Activated B cell treated with CpG ODN at 0.5 μM for 24 hours (primary cell): Measurements from ENCODE around the gene MIAT. TPM values are rescaled to one million over a fixed set of nuclear protein-coding genes. Genes with fewer than 3 reads are reported as not detected.
"Not testable (repeated sequence)": the region's sequence is repeated elsewhere in the genome, so short reads cannot be mapped to it uniquely, and the experiment has no call there.

ENCODE experiments used
- ATAC-seq: fragments of 200-7000 bp; cut with Tn5 transposase; one replicate; pipeline ENCODE4 v1.10.0; 2021; ENCODE audit warnings: low read depth, mild to moderate bottlenecking, moderate library complexity
- CTCF ChIA-PET: fragments of 350-600 bp; sonication (Branson Sonifier 250); formaldehyde crosslinking; loops from one replicate; lab custom pipeline; 2021; ENCODE audit warnings: antibody characterized with exemption; lab: Charles Lee
- POLR2A ChIA-PET: fragments of 350-600 bp; sonication (Branson Sonifier 250); formaldehyde crosslinking; loops from one replicate; lab custom pipeline; 2021; ENCODE audit warnings: antibody characterized with exemption; lab: Charles Lee
- DNase-seq: peaks from one replicate; pipeline ENCODE4 v3.0.0; 2022
- H3K27ac Mint-ChIP-seq: one replicate; pipeline ENCODE4 v1.8.0; 2020; ENCODE audit warnings: mixed read lengths
- H3K27me3 Mint-ChIP-seq: one replicate; pipeline ENCODE4 v1.8.0; 2021; ENCODE audit warnings: mixed read lengths
- H3K36me3 Mint-ChIP-seq: one replicate; pipeline ENCODE4 v1.8.0; 2021; ENCODE audit warnings: low read depth, mixed read lengths
- H3K4me1 Mint-ChIP-seq: one replicate; pipeline ENCODE4 v1.8.0; 2021; ENCODE audit warnings: mixed read lengths
- H3K4me3 Mint-ChIP-seq: one replicate; pipeline ENCODE4 v1.8.0; 2020; ENCODE audit warnings: mild to moderate bottlenecking, mixed read lengths
- H3K9me3 Mint-ChIP-seq: one replicate; pipeline ENCODE4 v1.8.0; 2020; ENCODE audit warnings: mixed read lengths
- intact Hi-C: fragments of 100-400 bp; cut with micrococcal nuclease; formaldehyde crosslinking; loops from one replicate; pipeline ENCODE4 v1.15.1; 2024
- total RNA-seq: library from RNA; stranded (reverse); gene quantifications from 2 replicates; pipeline ENCODE4 v1.2.3, GENCODE V29; 2022
- TF ChIP-seq, protein P1 (sequence below): fragments of 200-600 bp; IDR thresholded peaks from one replicate; pipeline ENCODE4 v1.8.0; 2022; ENCODE audit warnings: antibody characterized with exemption, mild to moderate bottlenecking

The MIAT gene
- total RNA-seq, 1 donor from 2014 or later: 7.3 TPM

DNA sequence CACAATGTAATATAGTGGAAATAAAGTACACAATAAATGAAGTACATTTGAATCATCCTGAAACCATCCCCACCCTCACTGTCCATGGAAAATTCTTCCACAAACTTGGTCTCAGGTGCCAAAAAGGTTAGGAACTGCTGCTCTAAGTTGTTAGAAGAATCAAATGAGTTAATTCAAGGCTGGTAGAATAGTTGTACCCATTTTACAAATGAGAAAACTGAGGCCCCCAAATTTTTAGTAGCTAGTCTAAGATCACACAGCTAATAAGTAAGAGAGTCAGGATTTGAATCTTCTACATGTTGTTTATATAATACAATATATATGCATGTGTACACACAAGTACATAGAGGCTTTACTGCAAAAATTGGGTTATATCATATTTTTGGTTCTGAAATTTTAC lies 43.1 kb downstream of the MIAT start:
- POLR2A ChIA-PET: no interaction called here
- H3K36me3 Mint-ChIP-seq: peaks cover 63% of the 10 kb centered on the region
- peaks cover 2% of the 10 kb centered on the region for H3K9me3 Mint-ChIP-seq
- H3K4me3 Mint-ChIP-seq: no peak overlapping the region
- DNase-seq (no peak), ATAC-seq (no peak)
- H3K4me1 Mint-ChIP-seq: peaks cover 16% of the 10 kb centered on the region
- no peak overlapping the region for H3K27ac Mint-ChIP-seq
- TF ChIP-seq, protein P1, sequence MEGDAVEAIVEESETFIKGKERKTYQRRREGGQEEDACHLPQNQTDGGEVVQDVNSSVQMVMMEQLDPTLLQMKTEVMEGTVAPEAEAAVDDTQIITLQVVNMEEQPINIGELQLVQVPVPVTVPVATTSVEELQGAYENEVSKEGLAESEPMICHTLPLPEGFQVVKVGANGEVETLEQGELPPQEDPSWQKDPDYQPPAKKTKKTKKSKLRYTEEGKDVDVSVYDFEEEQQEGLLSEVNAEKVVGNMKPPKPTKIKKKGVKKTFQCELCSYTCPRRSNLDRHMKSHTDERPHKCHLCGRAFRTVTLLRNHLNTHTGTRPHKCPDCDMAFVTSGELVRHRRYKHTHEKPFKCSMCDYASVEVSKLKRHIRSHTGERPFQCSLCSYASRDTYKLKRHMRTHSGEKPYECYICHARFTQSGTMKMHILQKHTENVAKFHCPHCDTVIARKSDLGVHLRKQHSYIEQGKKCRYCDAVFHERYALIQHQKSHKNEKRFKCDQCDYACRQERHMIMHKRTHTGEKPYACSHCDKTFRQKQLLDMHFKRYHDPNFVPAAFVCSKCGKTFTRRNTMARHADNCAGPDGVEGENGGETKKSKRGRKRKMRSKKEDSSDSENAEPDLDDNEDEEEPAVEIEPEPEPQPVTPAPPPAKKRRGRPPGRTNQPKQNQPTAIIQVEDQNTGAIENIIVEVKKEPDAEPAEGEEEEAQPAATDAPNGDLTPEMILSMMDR: no peak
- H3K27me3 Mint-ChIP-seq: no peaks in the 10 kb centered on the region
- intact Hi-C loops: no loop called here
- CTCF ChIA-PET: no interaction called here

DNA sequence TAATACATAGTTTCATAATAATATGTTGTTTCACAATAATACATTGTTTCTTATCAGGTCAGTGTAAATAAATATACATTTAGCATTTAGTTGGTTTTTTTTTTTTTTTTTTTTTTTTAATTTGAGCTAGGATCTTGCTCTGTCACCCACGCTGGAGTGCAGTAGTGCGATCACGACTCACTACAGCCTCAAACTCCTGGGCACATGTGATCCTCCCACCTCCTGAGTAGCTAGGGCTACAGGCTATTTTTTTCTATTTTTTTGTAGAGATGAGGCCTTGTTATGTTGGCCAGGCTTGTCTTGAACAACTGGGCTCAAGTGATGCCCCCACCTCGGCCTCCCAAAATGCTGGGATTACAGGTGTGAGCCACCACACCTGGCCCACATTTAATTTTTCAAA lies 43.5 kb downstream of the MIAT start:
- Mint-ChIP-seq H3K4me1 (peaks cover 20% of the 10 kb centered on the region), H3K27ac (no peak overlapping the region), H3K4me3 (no peak overlapping the region), H3K9me3 (peaks cover 2% of the 10 kb centered on the region), H3K27me3 (no peaks in the 10 kb centered on the region), H3K36me3 (peaks cover 63% of the 10 kb centered on the region)
- no peak for ATAC-seq
- ChIA-PET POLR2A (interaction anchor here (0.6 kb wide), 1 partner anchor 134 kb away, joined by 4 read pairs; no protein-coding TSS in a partner anchor), CTCF (no interaction called here)
- TF ChIP-seq, protein P1: no peak
- DNase-seq: no peak
- intact Hi-C loops: no loop called here

DNA sequence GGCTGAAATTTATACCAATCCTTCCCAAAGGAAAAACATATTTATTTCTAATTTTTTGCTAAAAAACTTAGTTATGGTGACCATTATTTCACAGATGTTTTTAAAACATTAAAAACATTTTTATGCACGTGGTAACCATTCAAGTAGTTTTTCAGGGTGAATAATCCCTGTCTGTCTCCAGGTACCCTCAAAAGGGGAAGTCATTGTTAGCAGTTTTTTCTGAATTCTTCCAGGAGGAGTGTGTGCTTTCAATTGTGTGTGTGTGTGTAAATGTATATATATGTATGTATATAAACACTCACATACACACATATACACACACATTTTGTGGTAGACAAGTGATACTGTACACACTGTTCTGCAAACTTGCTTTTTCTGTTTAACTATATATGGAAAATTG lies 43.9 kb downstream of the MIAT start:
- Mint-ChIP-seq H3K36me3 (peaks cover 61% of the 10 kb centered on the region), H3K4me1 (peaks cover 20% of the 10 kb centered on the region), H3K4me3 (no peak overlapping the region), H3K9me3 (peaks cover 2% of the 10 kb centered on the region), H3K27me3 (no peaks in the 10 kb centered on the region), H3K27ac (no peak overlapping the region)
- intact Hi-C loops: no loop called here
- TF ChIP-seq, protein P1: no peak
- ATAC-seq (no peak), DNase-seq (no peak)
- ChIA-PET POLR2A (interaction anchor here (0.6 kb wide), 1 partner anchor 135 kb away, joined by 4 read pairs; no protein-coding TSS in a partner anchor), CTCF (no interaction called here)

DNA sequence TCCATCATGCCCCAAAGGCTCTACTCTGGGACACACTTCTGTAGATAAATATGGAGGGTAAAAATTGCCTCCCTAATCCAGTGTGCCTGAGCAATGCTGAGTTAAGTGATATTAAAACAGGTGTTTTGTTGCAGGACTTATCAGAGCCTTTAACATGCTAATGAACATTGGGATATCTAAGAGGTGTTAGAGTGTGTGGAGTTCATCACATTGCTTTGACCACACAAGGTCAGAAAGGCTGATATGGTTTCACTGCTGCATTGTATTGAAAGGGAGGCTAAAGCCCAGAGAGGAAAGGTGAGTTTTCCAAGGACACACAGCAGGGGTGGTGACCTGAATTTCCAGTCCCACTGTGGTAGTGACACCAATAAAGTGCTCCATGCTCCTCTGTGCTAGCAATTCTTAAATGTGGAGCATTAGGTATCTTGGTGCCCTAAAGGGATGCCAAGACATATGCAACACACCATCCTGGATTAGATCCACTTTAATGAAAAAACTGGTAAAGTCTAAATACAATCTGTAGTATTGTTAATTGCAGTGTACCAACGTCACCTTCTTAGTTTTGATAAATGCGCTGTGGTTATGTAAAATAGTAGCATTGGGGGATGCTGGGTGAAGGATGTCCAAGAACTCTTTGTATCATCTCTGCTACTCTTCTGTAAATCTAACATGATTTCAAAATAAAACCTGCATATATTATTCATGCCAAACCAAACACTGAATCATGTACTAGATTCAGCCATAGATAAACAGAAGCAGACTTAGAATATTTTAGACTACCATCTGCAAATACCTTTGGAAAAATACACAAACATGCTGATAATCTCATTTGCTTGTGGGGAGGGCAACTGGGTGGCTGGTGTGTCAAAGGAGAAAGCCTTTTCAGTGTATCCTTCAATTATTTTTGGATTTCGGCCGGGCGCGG lies 45.8 kb downstream of the MIAT start:
- H3K27ac Mint-ChIP-seq: no peak overlapping the region
- POLR2A ChIA-PET: interaction anchor here (0.7 kb wide), 1 partner anchor 9 kb away, joined by 3 read pairs; no protein-coding TSS in a partner anchor
- H3K4me1 Mint-ChIP-seq: peaks cover 20% of the 10 kb centered on the region
- H3K9me3 Mint-ChIP-seq: peaks cover 4% of the 10 kb centered on the region
- no peak overlapping the region for H3K4me3 Mint-ChIP-seq
- no peak for ATAC-seq
- DNase-seq: no peak
- intact Hi-C loops: no loop called here
- no peaks in the 10 kb centered on the region for H3K27me3 Mint-ChIP-seq
- H3K36me3 Mint-ChIP-seq: peaks cover 62% of the 10 kb centered on the region
- TF ChIP-seq, protein P1: no peak
- CTCF ChIA-PET: no interaction called here

DNA sequence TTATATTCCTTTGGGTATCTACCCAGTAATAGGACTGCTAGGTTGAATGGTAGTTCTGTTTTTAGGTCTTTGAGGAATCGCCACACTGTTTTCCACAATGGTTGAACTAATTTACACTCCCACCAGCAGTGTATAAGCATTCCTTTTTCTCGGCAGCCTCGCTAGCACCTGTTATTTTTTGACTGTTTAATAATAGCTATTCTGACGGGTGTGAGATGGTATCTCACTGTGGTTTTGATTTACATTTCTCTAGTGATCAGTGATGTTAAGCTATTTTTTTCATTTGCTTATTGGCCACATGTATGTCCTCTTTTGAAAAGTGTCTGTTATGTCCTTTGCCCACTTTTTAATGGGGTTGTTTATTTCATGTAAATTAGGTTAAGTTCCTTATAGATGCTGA lies 48.0 kb downstream of the MIAT start:
- H3K4me3 Mint-ChIP-seq, POLR2A ChIA-PET, DNase-seq, CTCF ChIA-PET, intact Hi-C loops, ATAC-seq, H3K27ac Mint-ChIP-seq, H3K9me3 Mint-ChIP-seq, H3K27me3 Mint-ChIP-seq: not testable (repeated sequence)
- H3K4me1 Mint-ChIP-seq: peaks cover 17% of the 10 kb centered on the region
- H3K36me3 Mint-ChIP-seq: peaks cover 54% of the 10 kb centered on the region
